Renal pelvis (tissue), 12 donors: Measurements from ENCODE around the gene MFRP. TPM values are rescaled to one million over a fixed set of nuclear protein-coding genes. Genes with fewer than 3 reads are reported as not detected.
"Not testable (repeated sequence)": the region's sequence is repeated elsewhere in the genome, so short reads cannot be mapped to it uniquely, and the experiment has no call there.

Experiments
- DNase-seq: peaks from one replicate; pipeline ENCODE4 v3.0.0-alpha.2; 2013
- long read RNA-seq, 16 experiments: transcript quantifications; one replicate each; lab custom pipeline, GENCODE V29; 2026
- polyA plus RNA-seq, 3 donors: library from polyadenylated mRNA; unstranded; fragments of 120-200 nt; gene quantifications; one replicate each; pipeline ENCODE4 v1.2.1, GENCODE V29; 2013; ENCODE audit not compliant: insufficient read length in 3 of 3

MFRP gene
- not detected for polyA plus RNA-seq
- long read RNA-seq, donor 1: 0 reads
- long read RNA-seq, donor 2: 0 reads
- long read RNA-seq, donor 3: 0 reads
- long read RNA-seq, donor 4: 0 reads
- long read RNA-seq, donor 5: 0 reads
- long read RNA-seq, donor 6: 0 reads
- long read RNA-seq, donor 7: 0 reads
- long read RNA-seq, donor 8: 0 reads
- long read RNA-seq, donor 9: 0 reads
- long read RNA-seq, donor 10: 0 reads
- long read RNA-seq, donor 11: 0 reads
- long read RNA-seq, donor 12: 0 reads
- long read RNA-seq, donor 13: 0 reads
- long read RNA-seq, donor 14: 0 reads
- long read RNA-seq, donor 15: 0 reads
- long read RNA-seq, donor 16: 0 reads

- no peak for DNase-seq
These were observed at the start of gene MFRP for GRCh38 chr11:119346605-119347004. MFRP (minus strand) TSS chr11:119346705; CDS start chr11:119346513, 192 bp downstream.

GRCh38 chr11:119391275-119391674 lies 44.8 kb upstream of the MFRP start:
- DNase-seq: no peak

- DNase-seq: no peak
These were observed 43.2 kb upstream of the MFRP start for GRCh38 chr11:119389611-119390254.

GRCh38 chr11:119388103-119388502 lies 41.6 kb upstream of the MFRP start:
- no peak for DNase-seq

- DNase-seq: no peak
These were observed 37.8 kb upstream of the MFRP start for GRCh38 chr11:119384332-119384731.

- not testable (repeated sequence) for DNase-seq
These were observed 36.0 kb upstream of the MFRP start for GRCh38 chr11:119382513-119382912.

- no peak for DNase-seq
These were observed 35.6 kb upstream of the MFRP start for GRCh38 chr11:119382101-119382500.

- peak; percentile 95 for DNase-seq
These were observed 34.9 kb upstream of the MFRP start, which contains the start of gene USP2 for GRCh38 chr11:119381181-119381988. USP2 (minus strand) TSS chr11:119381690; CDS start chr11:119373480, 8,210 bp downstream.

GRCh38 chr11:119380827-119381180 lies 34.3 kb upstream of the MFRP start:
- no peak for DNase-seq

- DNase-seq: no peak
These were observed 33.8 kb upstream of the MFRP start for GRCh38 chr11:119380160-119380826.

GRCh38 chr11:119378851-119379465 lies 32.5 kb upstream of the MFRP start:
- DNase-seq: no peak

- no peak for DNase-seq
These were observed 31.6 kb upstream of the MFRP start for GRCh38 chr11:119377961-119378667.

- DNase-seq: no peak
These were observed 30.8 kb upstream of the MFRP start for GRCh38 chr11:119377112-119377901.

GRCh38 chr11:119376197-119376847 lies 29.8 kb upstream of the MFRP start:
- DNase-seq: no peak

GRCh38 chr11:119375337-119376196 lies 29.1 kb upstream of the MFRP start:
- no peak for DNase-seq

- no peak for DNase-seq
These were observed 28.3 kb upstream of the MFRP start for GRCh38 chr11:119374632-119375336.

GRCh38 chr11:119373921-119374631 lies 27.6 kb upstream of the MFRP start:
- DNase-seq: peak; percentile 85
